K562 (cell line): ENCODE measurements around the gene SMARCC1. TPM values are rescaled to one million over a fixed set of nuclear protein-coding genes. Genes with fewer than 3 reads are reported as not detected.

ENCODE experiments used
- ELF2 ChIP-seq: fragments of 250-450 bp; sonication (Bioruptor Pico); IDR thresholded peaks from 2 replicates; pipeline ENCODE4 v1.5.0; 2021; ENCODE audit warnings: mild to moderate bottlenecking
- ESRRB ChIP-seq: fragments of 250-450 bp; sonication (Bioruptor Pico); IDR thresholded peaks from 2 replicates; pipeline ENCODE4 v1.5.0; 2020; ENCODE audit warnings: mild to moderate bottlenecking, moderate library complexity, borderline replicate concordance
- FOXA3 ChIP-seq, 2 experiments: fragments of 450-650 bp in 1 of 2; sonication (generic) in 1 of 2; formaldehyde crosslinking; IDR thresholded peaks in 1 of 2; conservative IDR thresholded peaks in 1 of 2; 2 replicates each; pipeline versions ENCODE4 v1.4.0 to v1.8.0; 2020 to 2022; ENCODE audit warnings: mild to moderate bottlenecking in 2 of 2, missing genetic modification reagents in 1 of 2
- FOXM1 ChIP-seq, 2 experiments: fragments of 450-650 bp in 1 of 2; sonication (generic) in 1 of 2; formaldehyde crosslinking in 1 of 2; IDR thresholded peaks; 2 replicates each; pipeline versions ENCODE4 v1.6.1 to v1.9.0; 2017 to 2022; ENCODE audit warnings: low read depth in 2 of 2, mild to moderate bottlenecking in 2 of 2, missing genetic modification reagents in 1 of 2, moderate library complexity in 1 of 2
- HDAC8 ChIP-seq: fragments of 450-650 bp; IDR thresholded peaks from 2 replicates; pipeline ENCODE4 v1.6.1; 2016; ENCODE audit warnings: mild to moderate bottlenecking, missing genetic modification characterization, moderate library complexity, missing compliant biosample characterization
- JUN ChIP-seq, 2 experiments: sonication (generic) in 1 of 2; formaldehyde crosslinking in 1 of 2; IDR thresholded peaks; 2 replicates each; pipeline versions ENCODE4 v1.6.1 to v1.8.0; 2012 to 2022; ENCODE audit warnings: borderline replicate concordance in 2 of 2, mild to moderate bottlenecking in 2 of 2, improper control_type of control experiment in 1 of 2, low read depth in 1 of 2, low read length in 1 of 2, missing genetic modification reagents in 1 of 2
- KDM4B ChIP-seq, 2 experiments: fragments of 450-650 bp in 1 of 2; sonication (generic) in 1 of 2; IDR thresholded peaks; 2 replicates each; pipeline ENCODE4 v1.6.1; 2016 to 2017; ENCODE audit warnings: borderline replicate concordance in 2 of 2, antibody characterized with exemption in 1 of 2, low read depth in 1 of 2, mild to moderate bottlenecking in 1 of 2
- MYBL2 ChIP-seq, 2 experiments: fragments of 450-650 bp in 1 of 2; sonication (generic) in 1 of 2; formaldehyde crosslinking in 1 of 2; IDR thresholded peaks; 2 replicates each; pipeline versions ENCODE4 v1.6.1 to v1.8.1; 2017 to 2022; ENCODE audit warnings: borderline replicate concordance in 1 of 2, inconsistent platforms in 1 of 2, low read depth in 1 of 2, mild to moderate bottlenecking in 1 of 2, missing genetic modification reagents in 1 of 2, moderate library complexity in 1 of 2
- NFYB ChIP-seq: IDR thresholded peaks from 2 replicates; pipeline ENCODE4 v1.6.1; 2011; ENCODE audit warnings: mild to moderate bottlenecking, moderate library complexity; ENCODE audit not compliant: insufficient read length; ENCODE audit errors: extremely low read depth
- NR0B1 ChIP-seq: fragments of 450-650 bp; IDR thresholded peaks from one replicate; pipeline ENCODE4 v1.6.1; 2018; ENCODE audit warnings: mild to moderate bottlenecking, moderate library complexity; ENCODE audit not compliant: partially characterized antibody
- NR1H2 ChIP-seq: sonication (generic); formaldehyde crosslinking; IDR thresholded peaks from 2 replicates; pipeline ENCODE4 v1.4.0; 2020; ENCODE audit warnings: mild to moderate bottlenecking, missing genetic modification reagents
- NR3C1 ChIP-seq: sonication (generic); formaldehyde crosslinking; IDR thresholded peaks from 2 replicates; pipeline ENCODE4 v1.8.1; 2022; ENCODE audit warnings: missing genetic modification reagents
- POLR2A ChIP-seq: fragments of 450-650 bp; conservative IDR thresholded peaks from 2 replicates; pipeline ENCODE4 v1.6.1; 2016
- POLR3G ChIP-seq: IDR thresholded peaks from 2 replicates; pipeline ENCODE4 v1.6.1; 2011; ENCODE audit not compliant: insufficient read length, insufficient replicate concordance; ENCODE audit errors: extremely low read depth
- PPARD ChIP-seq: fragments of 250-450 bp; sonication (Bioruptor Pico); IDR thresholded peaks from 2 replicates; pipeline ENCODE4 v1.8.0; 2022; ENCODE audit warnings: inconsistent platforms, mild to moderate bottlenecking, moderate library complexity
- SAFB2 ChIP-seq: fragments of 200-400 bp; formaldehyde crosslinking; IDR thresholded peaks from 2 replicates; pipeline ENCODE4 v1.6.1; 2018; ENCODE audit warnings: borderline replicate concordance, low read length, low read depth, moderate library complexity; ENCODE audit not compliant: severe bottlenecking
- SUPT5H ChIP-seq: fragments of 450-650 bp; IDR thresholded peaks from 2 replicates; pipeline ENCODE4 v1.6.1; 2016
- XRCC4 ChIP-seq: IDR thresholded peaks from one replicate; pipeline ENCODE4 v1.6.1; 2011; ENCODE audit not compliant: insufficient read depth, insufficient read length; ENCODE audit errors: extremely low read depth
- ZKSCAN3 ChIP-seq: fragments of 250-450 bp; sonication (Bioruptor Pico); IDR thresholded peaks from 2 replicates; pipeline ENCODE4 v1.4.0; 2020
- ZNF134 ChIP-seq: fragments of 250-450 bp; sonication (Bioruptor Pico); conservative IDR thresholded peaks from 2 replicates; pipeline ENCODE4 v1.4.0; 2020
- ZNF253 ChIP-seq: fragments of 250-450 bp; sonication (Bioruptor Pico); conservative IDR thresholded peaks from 2 replicates; pipeline ENCODE4 v1.6.1; 2021; ENCODE audit warnings: mild to moderate bottlenecking
- ZNF431 ChIP-seq: sonication (generic); formaldehyde crosslinking; IDR thresholded peaks from 2 replicates; pipeline ENCODE4 v1.8.0; 2022; ENCODE audit warnings: mild to moderate bottlenecking, missing genetic modification reagents
- polyA plus RNA-seq, 8 experiments: library from polyadenylated mRNA; depleted of rRNA in 4 of 8; stranded (reverse) in 5 of 8; unstranded in 3 of 8; fragments of >200 nt; fragmentation: Nextera tagmentation in 2 of 8; fragmentation: Illumina TruSeq in 1 of 8; extraction: Ambion mirVana in 2 of 8; extraction: Trizol in 1 of 8; gene quantifications; 2 replicates each; pipeline versions ENCODE4 v1.2.1 to v1.2.3, GENCODE V29; 2011 to 2014; ENCODE audit warnings: inconsistent platforms in 1 of 8, missing spikeins in 1 of 8
- total RNA-seq, 7 experiments: library from RNA; depleted of rRNA in 6 of 7; stranded (reverse); fragments of >200 nt in 6 of 7; fragmentation: Illumina TruSeq in 2 of 7; extraction: Trizol in 2 of 7; gene quantifications; 2 replicates each; pipeline versions ENCODE4 v1.2.1 to v1.2.3, GENCODE V29; 2011 to 2021; ENCODE audit warnings: low replicate concordance in 1 of 7
- TF ChIP-seq, protein P1 (sequence below), 2 experiments: fragments of 450-650 bp; conservative IDR thresholded peaks; 2 replicates each; pipeline ENCODE4 v1.6.1; 2017; ENCODE audit warnings: mild to moderate bottlenecking in 2 of 2, moderate library complexity in 2 of 2

Gene SMARCC1
- total and polyA plus RNA-seq, 9 of the 15 experiments (the other 6 are each of a cell fraction or from before 2014, with no cell fraction given), result 20.7 to 199 (median 66.0) TPM

DNA sequence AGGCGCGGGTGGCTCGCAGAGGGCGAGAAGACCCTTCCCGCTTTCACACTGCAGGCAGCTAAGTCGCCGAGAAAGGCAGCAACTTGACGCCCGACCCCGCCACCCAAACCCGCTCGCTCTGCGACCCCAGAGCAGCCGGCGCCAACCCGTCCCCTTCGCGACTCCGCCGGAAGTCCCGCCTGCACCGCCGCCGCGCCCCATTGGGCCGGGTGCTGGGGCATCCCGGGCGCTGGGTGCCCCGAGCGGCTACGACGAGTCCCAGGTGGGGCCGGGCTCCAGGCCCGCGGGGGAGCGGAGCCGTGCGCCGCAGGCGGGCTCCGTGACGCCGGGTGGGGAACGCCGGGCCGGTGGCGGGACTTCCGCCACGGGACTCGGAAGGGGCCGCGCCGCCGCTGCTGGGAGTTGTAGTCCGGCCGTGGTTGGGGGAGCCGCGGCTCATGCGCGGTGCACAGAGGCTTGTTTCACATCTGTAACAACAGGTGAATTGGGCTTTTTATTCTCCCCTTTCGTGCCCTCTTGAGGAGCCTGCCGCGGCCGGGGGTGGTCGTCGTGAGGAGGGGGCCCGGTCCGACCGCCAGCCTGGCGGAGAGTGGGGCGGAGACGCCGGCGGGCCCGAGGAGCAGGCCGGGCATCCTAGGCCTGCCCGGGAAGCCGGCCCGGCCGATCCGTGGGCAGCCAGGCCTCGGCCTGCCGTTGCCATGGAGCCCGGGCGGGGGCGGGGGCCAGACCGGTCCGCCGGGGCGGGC lies 21.2 kb upstream of the SMARCC1 start, which contains the start of gene DHX30 (continued):
- TF ChIP-seq KDM4B (IDR thresholded peaks at IDR 0.05; ENCODE audit: borderline replicate concordance in 2 of 2, low read depth in 1 of 2) (peak in 1 of 2 experiments; percentile 46; a peak in 2 of 4 replicates), SAFB2 (no peak), NFYB (peak; percentile 23), NR3C1 (peak; percentile 49; the same call in 1 of the 2 replicates), XRCC4 (no peak), MYBL2 (IDR thresholded peaks at IDR 0.05; ENCODE audit: low read depth) (no peak), MYBL2 (CRISPR knock-in tag; IDR thresholded peaks at IDR 0.05; ENCODE audit: borderline replicate concordance) (no peak), ZNF431 (CRISPR knock-in tag) (0 out of 2 replicates have a peak, but pooled peaks have one; percentile 20), POLR3G (no peak), ZKSCAN3 (no peak), POLR2A (peak; percentile 75), JUN (IDR thresholded peaks at IDR 0.05; ENCODE audit: borderline replicate concordance, low read depth, low read length) (0 out of 2 replicates have a peak, but pooled peaks have one; percentile 32), JUN (CRISPR knock-in tag; IDR thresholded peaks at IDR 0.05; ENCODE audit: borderline replicate concordance) (0 out of 2 replicates have a peak, but pooled peaks have one; percentile 62), NR0B1 (no peak), FOXM1 (IDR thresholded peaks at IDR 0.05; ENCODE audit: low read depth) (no peak), FOXM1 (CRISPR knock-in tag; IDR thresholded peaks at IDR 0.05; ENCODE audit: low read depth) (0 out of 2 replicates have a peak, but pooled peaks have one; percentile 77), NR1H2 (0 out of 2 replicates have a peak, but pooled peaks have one; percentile 68), ZNF253 (CRISPR knock-in tag) (no peak), HDAC8 (tag) (peak; percentile 34; the same call in 1 of the 2 replicates), ESRRB (no peak), ELF2 (peak; percentile 70; the same call in 1 of the 2 replicates), SUPT5H (peak; percentile 65; the same call in 1 of the 2 replicates), ZNF134 (CRISPR knock-in tag) (no peak), PPARD (CRISPR knock-in tag) (no peak), FOXA3 (CRISPR knock-in tag; conservative IDR thresholded peaks at IDR 0.05 in 1 of 2, IDR thresholded peaks at IDR 0.05 in 1 of 2) (peak in 1 of 2 experiments; percentile 73; a peak in 1 of 4 replicates)
- TF ChIP-seq, protein P1, sequence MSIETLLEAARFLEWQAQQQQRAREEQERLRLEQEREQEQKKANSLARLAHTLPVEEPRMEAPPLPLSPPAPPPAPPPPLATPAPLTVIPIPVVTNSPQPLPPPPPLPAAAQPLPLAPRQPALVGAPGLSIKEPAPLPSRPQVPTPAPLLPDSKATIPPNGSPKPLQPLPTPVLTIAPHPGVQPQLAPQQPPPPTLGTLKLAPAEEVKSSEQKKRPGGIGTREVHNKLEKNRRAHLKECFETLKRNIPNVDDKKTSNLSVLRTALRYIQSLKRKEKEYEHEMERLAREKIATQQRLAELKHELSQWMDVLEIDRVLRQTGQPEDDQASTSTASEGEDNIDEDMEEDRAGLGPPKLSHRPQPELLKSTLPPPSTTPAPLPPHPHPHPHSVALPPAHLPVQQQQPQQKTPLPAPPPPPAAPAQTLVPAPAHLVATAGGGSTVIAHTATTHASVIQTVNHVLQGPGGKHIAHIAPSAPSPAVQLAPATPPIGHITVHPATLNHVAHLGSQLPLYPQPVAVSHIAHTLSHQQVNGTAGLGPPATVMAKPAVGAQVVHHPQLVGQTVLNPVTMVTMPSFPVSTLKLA (conservative IDR thresholded peaks at IDR 0.05), result peak; percentile 21 to 83; a peak in 2 of 4 replicates
